ENCODE results near the gene SAMM50.

Gene SAMM50

DNA sequence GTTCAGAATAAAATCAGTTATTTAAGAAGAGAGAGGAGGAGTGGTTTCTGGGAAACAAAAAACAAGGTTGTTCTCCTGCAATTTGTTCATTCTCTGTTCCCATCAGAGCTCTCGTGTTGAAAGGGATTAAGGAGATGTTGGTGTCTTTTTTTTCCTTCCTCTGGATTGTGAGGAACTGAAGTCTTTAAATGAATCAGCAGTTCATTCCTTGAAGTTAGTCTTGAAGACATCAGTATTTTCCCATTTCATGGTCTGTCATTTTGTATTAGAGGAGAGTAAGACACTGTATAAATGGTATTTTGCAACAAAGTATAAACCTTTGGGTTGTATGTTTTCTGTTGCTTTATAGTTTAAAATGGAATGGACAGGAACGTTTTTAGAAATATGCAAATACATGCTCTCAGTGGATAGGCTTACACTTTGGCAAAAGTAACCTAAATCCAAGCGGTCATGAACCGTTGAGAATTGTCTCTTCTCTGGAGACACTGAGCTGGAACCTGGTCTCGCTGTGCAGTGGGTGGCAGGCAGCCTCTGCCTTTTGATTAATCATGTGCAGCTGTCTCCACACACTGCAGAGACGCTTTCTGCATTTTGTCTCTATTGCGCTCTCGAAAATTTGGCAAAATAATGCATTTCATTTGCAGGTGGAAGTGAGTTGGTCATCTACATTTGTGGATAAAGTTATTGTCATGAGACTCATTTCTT lies 33.0 kb downstream of the SAMM50 start:
- H3K9me3 Mint-ChIP-seq = no peaks in the 10 kb centered on the region
- no peak overlapping the region for H3K27ac Mint-ChIP-seq
- no peak for ATAC-seq
- H3K27me3 Mint-ChIP-seq = no peaks in the 10 kb centered on the region
- H3K4me1 Mint-ChIP-seq = peaks cover 9% of the 10 kb centered on the region
- H3K4me3 Mint-ChIP-seq = no peak overlapping the region
- no peak for DNase-seq

- DNase-seq = no peak
- H3K27ac Mint-ChIP-seq = no peak overlapping the region
- no peaks in the 10 kb centered on the region for H3K9me3 Mint-ChIP-seq
- no peak for ATAC-seq
- no peaks in the 10 kb centered on the region for H3K27me3 Mint-ChIP-seq
- no peak overlapping the region for H3K4me3 Mint-ChIP-seq
- H3K4me1 Mint-ChIP-seq = peaks cover 14% of the 10 kb centered on the region
Observed at GRCh38 chr22:43988960-43989359, 33.7 kb downstream of the SAMM50 start.

GRCh38 chr22:43990044-43990443 lies 34.8 kb downstream of the SAMM50 start:
- DNase-seq (no peak), ATAC-seq (no peak)
- no peaks in the 10 kb centered on the region for H3K9me3 Mint-ChIP-seq
- H3K4me3 Mint-ChIP-seq = no peak overlapping the region
- H3K27me3 Mint-ChIP-seq = no peaks in the 10 kb centered on the region
- H3K4me1 Mint-ChIP-seq = peaks cover 18% of the 10 kb centered on the region
- H3K27ac Mint-ChIP-seq = no peak overlapping the region

DNA sequence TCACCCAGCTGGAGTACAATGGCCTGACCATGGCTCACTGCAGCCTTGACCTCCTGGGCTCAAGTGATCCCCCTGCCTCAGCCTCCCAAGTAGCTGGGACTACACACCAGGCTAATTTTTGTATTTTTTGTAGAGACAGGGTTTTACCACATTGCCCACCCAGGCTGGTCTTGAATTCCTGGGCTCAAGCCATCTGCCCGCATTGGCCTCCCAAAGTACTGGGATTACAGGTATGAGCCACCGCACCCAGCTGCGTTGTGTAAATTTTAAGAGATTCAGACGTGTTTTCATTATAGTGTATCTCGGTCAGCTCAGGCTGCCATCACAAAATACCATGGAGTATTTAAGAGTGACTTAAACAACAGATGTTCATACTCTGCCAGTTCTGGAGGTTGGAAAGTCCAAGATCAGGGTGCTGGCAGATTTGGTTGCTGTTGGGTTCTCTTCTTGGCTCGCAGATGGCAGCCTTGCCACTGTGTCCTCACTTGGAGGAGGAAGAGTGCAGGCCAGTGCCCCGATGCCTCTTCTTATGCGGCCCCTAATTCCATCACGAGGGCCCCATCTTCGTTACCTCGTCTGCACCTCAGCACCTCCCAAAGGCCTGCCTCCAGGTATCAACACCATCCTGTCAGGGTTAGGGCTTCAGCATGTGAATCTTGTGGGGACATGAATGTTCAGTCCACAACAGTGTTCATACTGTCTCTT lies 36.2 kb downstream of the SAMM50 start:
- ATAC-seq = no peak
- Mint-ChIP-seq H3K9me3 (no peaks in the 10 kb centered on the region), H3K27ac (peak overlapping the region in 1 of 2 donors; percentile 50), H3K27me3 (no peaks in the 10 kb centered on the region), H3K4me3 (no peak overlapping the region), H3K4me1 (peaks cover 32% of the 10 kb centered on the region)
- no peak for DNase-seq

DNA sequence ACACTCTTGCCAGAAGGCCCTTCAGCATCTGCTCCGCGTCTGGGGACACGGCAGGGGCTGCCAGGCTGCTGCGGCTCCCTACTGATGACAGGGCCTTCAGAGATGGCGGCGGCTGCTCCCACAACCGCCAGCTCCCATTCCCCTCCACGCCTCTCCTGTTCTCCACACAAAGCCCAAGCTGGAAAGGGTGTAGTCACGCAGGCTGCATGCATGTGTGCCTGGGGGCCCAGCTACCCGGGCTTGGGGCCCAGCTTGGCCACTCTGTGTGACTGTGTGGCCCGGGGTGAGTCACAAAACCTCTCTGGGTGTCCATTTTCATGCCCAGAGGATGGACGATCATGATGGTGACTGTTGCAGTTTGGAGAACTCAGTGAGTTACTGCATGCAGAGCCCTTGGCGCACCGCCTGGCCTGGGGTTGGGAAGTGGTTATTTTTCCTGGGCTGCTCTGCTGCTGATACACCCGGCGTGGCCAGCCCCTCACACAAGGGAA lies 37.1 kb downstream of the SAMM50 start:
- H3K4me1 Mint-ChIP-seq = peaks cover 41% of the 10 kb centered on the region
- peak overlapping the region in 1 of 2 donors; percentile 67 for H3K27ac Mint-ChIP-seq
- DNase-seq = no peak
- no peak for ATAC-seq
- no peak overlapping the region for H3K4me3 Mint-ChIP-seq
- no peaks in the 10 kb centered on the region for H3K27me3 Mint-ChIP-seq
- no peaks in the 10 kb centered on the region for H3K9me3 Mint-ChIP-seq

GRCh38 chr22:43993072-43993760 lies 38.0 kb downstream of the SAMM50 start:
- DNase-seq (peak; percentile 57 to 62), ATAC-seq (peak; percentile 75)
- H3K27me3 Mint-ChIP-seq = no peaks in the 10 kb centered on the region
- H3K9me3 Mint-ChIP-seq = no peaks in the 10 kb centered on the region
- no peak overlapping the region for H3K4me3 Mint-ChIP-seq
- no peak overlapping the region for H3K27ac Mint-ChIP-seq
- H3K4me1 Mint-ChIP-seq = peaks cover 43% of the 10 kb centered on the region

DNA sequence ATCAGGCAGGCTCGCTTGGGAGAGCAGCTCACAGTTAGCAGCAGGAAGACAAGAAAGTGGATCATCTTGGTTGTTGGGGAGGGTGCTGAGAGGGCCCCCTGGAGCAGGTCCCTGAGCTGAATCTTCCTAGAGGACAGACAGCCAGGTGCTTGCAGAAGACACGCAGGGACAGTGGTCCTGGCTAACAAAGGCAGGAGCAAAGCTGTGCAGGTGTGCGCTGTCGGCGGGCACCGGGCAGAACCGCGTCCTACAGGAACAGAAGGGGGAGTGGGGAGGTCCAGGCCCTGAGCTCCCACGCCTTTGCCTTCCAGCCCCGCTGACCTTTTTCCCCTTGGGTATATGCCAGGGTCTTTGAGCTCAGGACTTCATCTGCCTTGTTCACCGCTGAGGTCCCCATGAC lies 38.8 kb downstream of the SAMM50 start:
- no peak overlapping the region for H3K27ac Mint-ChIP-seq

GRCh38 chr22:43994416-43994815 lies 39.2 kb downstream of the SAMM50 start:
- H3K9me3 Mint-ChIP-seq = no peaks in the 10 kb centered on the region
- peak overlapping the region in 1 of 2 donors; percentile 66 for H3K27ac Mint-ChIP-seq
- no peak for ATAC-seq
- DNase-seq = no peak
- no peak overlapping the region for H3K4me3 Mint-ChIP-seq
- H3K4me1 Mint-ChIP-seq = peaks cover 43% of the 10 kb centered on the region
- H3K27me3 Mint-ChIP-seq = no peaks in the 10 kb centered on the region

More for the DNA sequence above, 38.8 kb downstream of the SAMM50 start:
- no peak for DNase-seq
- no peak overlapping the region for H3K4me3 Mint-ChIP-seq
- ATAC-seq = no peak
- H3K4me1 Mint-ChIP-seq = peaks cover 43% of the 10 kb centered on the region
- no peaks in the 10 kb centered on the region for H3K27me3 Mint-ChIP-seq
- no peaks in the 10 kb centered on the region for H3K9me3 Mint-ChIP-seq

DNA sequence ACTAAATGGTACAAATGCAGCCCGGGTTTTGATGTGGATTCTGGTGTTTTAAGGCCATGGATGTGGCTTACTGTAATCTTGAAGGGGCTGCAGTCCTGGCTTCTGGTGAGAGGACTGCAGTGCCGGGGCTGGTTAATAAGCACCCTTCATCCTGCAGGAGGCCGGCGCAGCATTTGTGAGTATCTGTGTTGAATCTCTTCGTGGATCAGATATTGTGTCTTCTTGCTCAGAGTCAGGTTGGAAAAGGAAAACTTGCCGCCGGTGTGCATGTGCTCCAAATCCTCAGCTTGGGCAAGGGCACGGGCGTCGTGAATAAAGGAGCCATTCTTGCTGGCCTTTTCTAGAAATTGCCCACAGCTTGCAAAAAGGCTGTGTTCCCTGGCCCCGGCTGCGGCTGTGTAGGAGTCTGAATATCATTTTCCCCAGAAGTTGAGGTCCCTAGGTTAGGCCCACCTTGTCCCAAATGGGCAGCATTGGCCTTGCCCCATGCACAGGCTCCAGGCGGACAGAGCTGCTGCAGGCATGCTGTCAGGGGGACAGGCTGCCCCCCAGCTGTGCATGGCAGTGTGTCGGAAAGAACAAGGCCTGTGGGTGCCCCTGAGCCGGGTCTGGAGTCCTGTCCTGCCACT lies 39.9 kb downstream of the SAMM50 start:
- H3K27ac Mint-ChIP-seq = peak overlapping the region in 1 of 2 donors; percentile 52
- DNase-seq (no peak), ATAC-seq (no peak)
- no peaks in the 10 kb centered on the region for H3K27me3 Mint-ChIP-seq
- no peaks in the 10 kb centered on the region for H3K9me3 Mint-ChIP-seq
- peaks cover 43% of the 10 kb centered on the region for H3K4me1 Mint-ChIP-seq
- peak overlapping the region; percentile 88 to 97 for H3K4me3 Mint-ChIP-seq

DNA sequence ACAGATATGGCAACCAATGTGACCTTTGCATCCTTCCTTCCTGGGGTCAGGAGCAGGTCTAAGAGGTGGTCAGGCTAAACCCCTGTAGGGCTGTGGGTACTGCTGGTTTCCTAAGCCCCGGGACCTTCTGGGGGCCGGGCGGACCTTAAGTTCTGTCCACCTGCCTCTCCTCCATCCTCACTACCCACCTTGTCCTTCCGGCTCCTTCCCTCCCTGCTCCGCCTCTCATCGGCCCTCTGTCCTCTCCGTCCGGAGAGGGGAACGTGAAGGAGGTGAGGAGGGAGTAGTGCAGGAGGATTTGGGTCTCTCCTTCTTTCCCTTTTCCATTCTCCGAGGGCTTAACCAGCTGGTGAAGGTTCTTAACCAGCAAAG lies 40.5 kb downstream of the SAMM50 start:
- peak overlapping the region; percentile 88 to 97 for H3K4me3 Mint-ChIP-seq
- H3K4me1 Mint-ChIP-seq = peaks cover 43% of the 10 kb centered on the region
- H3K27ac Mint-ChIP-seq = peak overlapping the region; percentile 89 to 97
- DNase-seq = peak in 1 of 2 donors; percentile 11
- peak; percentile 21 for ATAC-seq
- H3K27me3 Mint-ChIP-seq = no peaks in the 10 kb centered on the region
- no peaks in the 10 kb centered on the region for H3K9me3 Mint-ChIP-seq

- H3K27ac Mint-ChIP-seq = peak overlapping the region; percentile 89 to 97
- peak; percentile 57 to 67 for DNase-seq
- no peaks in the 10 kb centered on the region for H3K27me3 Mint-ChIP-seq
- H3K4me1 Mint-ChIP-seq = peaks cover 43% of the 10 kb centered on the region
- peak; percentile 88 for ATAC-seq
- no peaks in the 10 kb centered on the region for H3K9me3 Mint-ChIP-seq
- peak overlapping the region; percentile 88 to 97 for H3K4me3 Mint-ChIP-seq
Observed at GRCh38 chr22:43996170-43996980, 41.1 kb downstream of the SAMM50 start.

DNA sequence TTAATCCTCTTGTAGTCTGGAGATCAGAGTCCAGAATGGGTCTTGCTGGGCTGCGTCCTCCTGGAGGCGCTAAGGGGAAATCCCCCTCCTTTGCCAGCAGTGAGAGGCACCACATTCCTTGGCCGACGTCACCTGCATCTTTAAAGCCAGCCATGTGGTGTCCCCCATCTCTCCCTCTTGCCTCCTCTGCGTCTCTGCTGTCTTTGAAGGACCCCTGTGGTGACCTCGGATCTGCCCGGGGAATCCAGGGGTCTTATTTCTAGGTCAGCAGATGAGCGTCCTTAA lies 41.7 kb downstream of the SAMM50 start:
- ATAC-seq = no peak
- Mint-ChIP-seq H3K9me3 (no peaks in the 10 kb centered on the region), H3K27me3 (no peaks in the 10 kb centered on the region), H3K4me3 (peak overlapping the region; percentile 46 to 97), H3K27ac (peak overlapping the region; percentile 38 to 89), H3K4me1 (peaks cover 43% of the 10 kb centered on the region)
- DNase-seq = no peak

DNA sequence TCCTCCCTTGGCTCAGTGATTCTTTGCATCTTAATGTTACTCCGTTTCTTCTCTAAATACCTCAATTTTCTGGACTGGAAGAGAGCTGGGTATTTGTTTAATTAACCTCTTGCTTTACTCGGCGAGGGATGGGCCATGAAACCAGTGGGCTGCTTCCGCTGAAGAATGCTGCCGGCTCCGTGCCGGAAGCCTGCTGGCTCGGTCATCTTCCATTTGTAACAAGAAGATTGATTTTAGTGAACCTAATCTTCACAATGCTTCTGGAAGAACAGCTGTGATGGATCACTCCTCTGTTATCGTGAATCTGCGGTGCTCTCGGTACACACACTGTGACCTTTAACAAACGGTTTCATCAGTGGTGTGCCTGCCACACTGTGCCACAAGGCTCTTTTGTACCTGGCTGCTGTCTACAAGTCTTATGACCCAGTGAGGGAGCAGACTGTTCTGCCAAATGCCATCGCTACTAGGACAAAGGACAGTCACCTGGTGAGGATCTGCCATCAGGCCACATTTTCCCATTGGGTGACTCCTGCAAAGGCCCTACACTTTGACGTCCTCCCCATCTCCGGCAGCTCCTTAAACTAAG lies 43.5 kb downstream of the SAMM50 start:
- no peaks in the 10 kb centered on the region for H3K9me3 Mint-ChIP-seq
- ATAC-seq (no peak), DNase-seq (no peak)
- H3K4me1 Mint-ChIP-seq = peaks cover 29% of the 10 kb centered on the region
- H3K27me3 Mint-ChIP-seq = no peaks in the 10 kb centered on the region
- H3K4me3 Mint-ChIP-seq = no peak overlapping the region
- no peak overlapping the region for H3K27ac Mint-ChIP-seq

- DNase-seq (no peak), ATAC-seq (no peak)
- Mint-ChIP-seq H3K9me3 (no peaks in the 10 kb centered on the region), H3K4me1 (peaks cover 29% of the 10 kb centered on the region), H3K27ac (no peak overlapping the region), H3K27me3 (no peaks in the 10 kb centered on the region), H3K4me3 (no peak overlapping the region)
Observed at GRCh38 chr22:43999378-43999777, 44.1 kb downstream of the SAMM50 start.

DNA sequence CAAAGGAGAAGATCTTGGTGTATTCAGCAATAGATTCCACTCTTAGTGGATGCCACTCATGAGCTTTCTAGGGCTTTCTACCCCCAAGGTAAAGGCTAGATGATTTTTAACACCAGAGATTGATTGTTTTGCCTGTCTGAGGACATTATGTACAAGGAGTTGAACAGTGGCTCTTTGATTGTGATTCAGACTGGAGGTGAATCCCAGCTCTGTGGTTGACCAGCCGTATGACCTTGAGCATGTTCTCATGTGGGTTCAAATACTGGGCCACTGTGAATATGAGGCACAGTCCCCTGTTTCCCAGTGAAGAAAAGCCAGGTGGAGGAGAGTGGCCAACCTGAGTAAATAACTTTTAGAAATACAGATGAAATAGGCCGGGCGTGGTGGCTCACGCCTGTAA lies 44.9 kb downstream of the SAMM50 start:
- no peak for ATAC-seq
- peaks cover 24% of the 10 kb centered on the region for H3K4me1 Mint-ChIP-seq
- no peak for DNase-seq
- H3K27me3 Mint-ChIP-seq = no peaks in the 10 kb centered on the region
- no peak overlapping the region for H3K27ac Mint-ChIP-seq
- H3K4me3 Mint-ChIP-seq = no peak overlapping the region
- no peaks in the 10 kb centered on the region for H3K9me3 Mint-ChIP-seq
